ENCODE results near the gene TRIM47.

GRCh38 chr17:75826561-75827307 is 51.6 kb downstream of the TRIM47 start:
- TF ChIP-seq CTCF (IDR thresholded peaks at IDR 0.05; ENCODE audit: low read length) = no peak
- no peak for TF ChIP-seq EZH2 (IDR thresholded peaks at IDR 0.05; ENCODE audit: borderline replicate concordance, low read length)
